ENCODE results near the gene LCT.

Gene LCT

GRCh38 chr2:135836596-135837270, at the start of gene LCT:
LCT (minus strand) TSS chr2:135837184; CDS start chr2:135837169, 15 bp downstream.
- no peak for ATAC-seq
- TF ChIP-seq RARB (CRISPR knock-in tag; IDR thresholded peaks at IDR 0.05) (no peak), OSR1 (CRISPR knock-in tag; IDR thresholded peaks at IDR 0.05) (no peak), GLIS3 (CRISPR knock-in tag; IDR thresholded peaks at IDR 0.05) (no peak), PATZ1 (CRISPR knock-in tag; IDR thresholded peaks at IDR 0.05; ENCODE audit: borderline replicate concordance) (no peak), POU6F1 (CRISPR knock-in tag; IDR thresholded peaks at IDR 0.05; ENCODE audit: borderline replicate concordance, low read depth) (no peak), ISL1 (CRISPR knock-in tag; IDR thresholded peaks at IDR 0.05) (no peak), ZFP3 (CRISPR knock-in tag; IDR thresholded peaks at IDR 0.05) (no peak), ZNF565 (CRISPR knock-in tag; conservative IDR thresholded peaks at IDR 0.05; ENCODE audit: low read depth) (no peak), TCF4 (CRISPR knock-in tag; IDR thresholded peaks at IDR 0.05; ENCODE audit: borderline replicate concordance) (no peak), ARNTL (CRISPR knock-in tag; IDR thresholded peaks at IDR 0.05; ENCODE audit: borderline replicate concordance, low read depth) (no peak), TOX (CRISPR knock-in tag; IDR thresholded peaks at IDR 0.05; ENCODE audit: borderline replicate concordance) (no peak)
- TF ChIP-seq, protein P1, sequence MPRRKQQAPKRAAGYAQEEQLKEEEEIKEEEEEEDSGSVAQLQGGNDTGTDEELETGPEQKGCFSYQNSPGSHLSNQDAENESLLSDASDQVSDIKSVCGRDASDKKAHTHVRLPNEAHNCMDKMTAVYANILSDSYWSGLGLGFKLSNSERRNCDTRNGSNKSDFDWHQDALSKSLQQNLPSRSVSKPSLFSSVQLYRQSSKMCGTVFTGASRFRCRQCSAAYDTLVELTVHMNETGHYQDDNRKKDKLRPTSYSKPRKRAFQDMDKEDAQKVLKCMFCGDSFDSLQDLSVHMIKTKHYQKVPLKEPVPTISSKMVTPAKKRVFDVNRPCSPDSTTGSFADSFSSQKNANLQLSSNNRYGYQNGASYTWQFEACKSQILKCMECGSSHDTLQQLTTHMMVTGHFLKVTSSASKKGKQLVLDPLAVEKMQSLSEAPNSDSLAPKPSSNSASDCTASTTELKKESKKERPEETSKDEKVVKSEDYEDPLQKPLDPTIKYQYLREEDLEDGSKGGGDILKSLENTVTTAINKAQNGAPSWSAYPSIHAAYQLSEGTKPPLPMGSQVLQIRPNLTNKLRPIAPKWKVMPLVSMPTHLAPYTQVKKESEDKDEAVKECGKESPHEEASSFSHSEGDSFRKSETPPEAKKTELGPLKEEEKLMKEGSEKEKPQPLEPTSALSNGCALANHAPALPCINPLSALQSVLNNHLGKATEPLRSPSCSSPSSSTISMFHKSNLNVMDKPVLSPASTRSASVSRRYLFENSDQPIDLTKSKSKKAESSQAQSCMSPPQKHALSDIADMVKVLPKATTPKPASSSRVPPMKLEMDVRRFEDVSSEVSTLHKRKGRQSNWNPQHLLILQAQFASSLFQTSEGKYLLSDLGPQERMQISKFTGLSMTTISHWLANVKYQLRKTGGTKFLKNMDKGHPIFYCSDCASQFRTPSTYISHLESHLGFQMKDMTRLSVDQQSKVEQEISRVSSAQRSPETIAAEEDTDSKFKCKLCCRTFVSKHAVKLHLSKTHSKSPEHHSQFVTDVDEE (CRISPR knock-in tag; IDR thresholded peaks at IDR 0.05) = no peak

- TF ChIP-seq ZFP30 (CRISPR knock-in tag; IDR thresholded peaks at IDR 0.05) (no peak), CSDC2 (CRISPR knock-in tag; IDR thresholded peaks at IDR 0.05) (no peak), SNAI2 (CRISPR knock-in tag; IDR thresholded peaks at IDR 0.05) (no peak), RARB (CRISPR knock-in tag; IDR thresholded peaks at IDR 0.05) (no peak), POU6F1 (CRISPR knock-in tag; IDR thresholded peaks at IDR 0.05; ENCODE audit: borderline replicate concordance, low read depth) (no peak), TCF4 (CRISPR knock-in tag; IDR thresholded peaks at IDR 0.05; ENCODE audit: borderline replicate concordance) (no peak), ZNF8 (CRISPR knock-in tag; IDR thresholded peaks at IDR 0.05) (no peak), ISL1 (CRISPR knock-in tag; IDR thresholded peaks at IDR 0.05) (no peak), ZNF70 (CRISPR knock-in tag; IDR thresholded peaks at IDR 0.05) (no peak), TOX (CRISPR knock-in tag; IDR thresholded peaks at IDR 0.05; ENCODE audit: borderline replicate concordance) (no peak), ZC3H10 (CRISPR knock-in tag; IDR thresholded peaks at IDR 0.05) (no peak), ZNF565 (CRISPR knock-in tag; conservative IDR thresholded peaks at IDR 0.05; ENCODE audit: low read depth) (no peak), GLIS3 (CRISPR knock-in tag; IDR thresholded peaks at IDR 0.05) (no peak), ESRRG (CRISPR knock-in tag; IDR thresholded peaks at IDR 0.05) (no peak), ZFP3 (CRISPR knock-in tag; IDR thresholded peaks at IDR 0.05) (no peak), ARNTL (CRISPR knock-in tag; IDR thresholded peaks at IDR 0.05; ENCODE audit: borderline replicate concordance, low read depth) (no peak)
- TF ChIP-seq, protein P2, sequence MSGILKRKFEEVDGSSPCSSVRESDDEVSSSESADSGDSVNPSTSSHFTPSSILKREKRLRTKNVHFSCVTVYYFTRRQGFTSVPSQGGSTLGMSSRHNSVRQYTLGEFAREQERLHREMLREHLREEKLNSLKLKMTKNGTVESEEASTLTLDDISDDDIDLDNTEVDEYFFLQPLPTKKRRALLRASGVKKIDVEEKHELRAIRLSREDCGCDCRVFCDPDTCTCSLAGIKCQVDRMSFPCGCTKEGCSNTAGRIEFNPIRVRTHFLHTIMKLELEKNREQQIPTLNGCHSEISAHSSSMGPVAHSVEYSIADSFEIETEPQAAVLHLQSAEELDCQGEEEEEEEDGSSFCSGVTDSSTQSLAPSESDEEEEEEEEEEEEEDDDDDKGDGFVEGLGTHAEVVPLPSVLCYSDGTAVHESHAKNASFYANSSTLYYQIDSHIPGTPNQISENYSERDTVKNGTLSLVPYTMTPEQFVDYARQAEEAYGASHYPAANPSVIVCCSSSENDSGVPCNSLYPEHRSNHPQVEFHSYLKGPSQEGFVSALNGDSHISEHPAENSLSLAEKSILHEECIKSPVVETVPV (CRISPR knock-in tag; IDR thresholded peaks at IDR 0.05) = no peak
- TF ChIP-seq, protein P1 (CRISPR knock-in tag; IDR thresholded peaks at IDR 0.05) = no peak
- ATAC-seq = no peak
Measured at GRCh38 chr2:135885709-135886108, 48.7 kb upstream of the LCT start.
